DOHH2 (cell line): ENCODE data around the gene EHD4.

Experiments
- H3F3A ChIP-seq: fragments of 200-600 bp; sonication (generic), shearing (Covaris generic); 2 replicates; pipeline ENCODE4 v1.6.0; 2016; ENCODE audit warnings: antibody characterized with exemption, mild to moderate bottlenecking; ENCODE audit not compliant: control insufficient read depth, insufficient read depth
- H3K27ac ChIP-seq: fragments of 200-600 bp; sonication (generic); 2 replicates; pipeline ENCODE4 v1.5.1; 2014; ENCODE audit warnings: low read depth, mild to moderate bottlenecking, low read length, moderate library complexity
- H3K27me3 ChIP-seq: fragments of 200-600 bp; sonication (generic); 2 replicates; pipeline ENCODE4 v1.6.1; 2014; ENCODE audit warnings: mild to moderate bottlenecking, low read length, mixed read lengths; ENCODE audit not compliant: control insufficient read depth
- H3K36me3 ChIP-seq: fragments of 200-600 bp; sonication (generic); 2 replicates; pipeline ENCODE4 v1.6.1; 2014; ENCODE audit warnings: mild to moderate bottlenecking, low read length, moderate library complexity, mixed read lengths; ENCODE audit not compliant: control insufficient read depth
- H3K4me1 ChIP-seq: fragments of 200-600 bp; sonication (generic); 2 replicates; pipeline ENCODE4 v1.6.1; 2014; ENCODE audit warnings: mild to moderate bottlenecking, low read length, mixed read lengths; ENCODE audit not compliant: control insufficient read depth
- H3K4me2 ChIP-seq: fragments of 200-600 bp; sonication (generic); 2 replicates; pipeline ENCODE4 v1.6.0; 2014; ENCODE audit warnings: mild to moderate bottlenecking, low read length, moderate library complexity
- H3K4me3 ChIP-seq: fragments of 200-600 bp; sonication (generic); 2 replicates; pipeline ENCODE4 v1.5.1; 2014; ENCODE audit warnings: mild to moderate bottlenecking, low read length, mixed read lengths
- H3K79me2 ChIP-seq: fragments of 200-600 bp; sonication (generic); 2 replicates; pipeline ENCODE4 v1.6.1; 2014; ENCODE audit warnings: mild to moderate bottlenecking, low read length, mixed read lengths; ENCODE audit not compliant: control insufficient read depth
- H3K9me2 ChIP-seq: fragments of 200-600 bp; sonication (generic); replicated peaks from 2 replicates; pipeline ENCODE4 v1.6.1; 2014; ENCODE audit warnings: mild to moderate bottlenecking, low read length, mixed read lengths; ENCODE audit not compliant: control insufficient read depth
- H3K9me3 ChIP-seq: fragments of 200-600 bp; sonication (generic); 2 replicates; pipeline ENCODE4 v1.6.1; 2014; ENCODE audit warnings: antibody characterized with exemption, low read length, mixed read lengths; ENCODE audit not compliant: control insufficient read depth, insufficient read depth
- H4K20me1 ChIP-seq: fragments of 200-600 bp; sonication (generic); 2 replicates; pipeline ENCODE4 v1.6.0; 2014; ENCODE audit warnings: low read depth, mild to moderate bottlenecking, antibody characterized with exemption, low read length, moderate library complexity; ENCODE audit not compliant: control insufficient read depth, insufficient read depth
- CTCF ChIP-seq: fragments of 200-600 bp; sonication (generic); IDR thresholded peaks from one replicate; pipeline ENCODE4 v1.5.1; 2014; ENCODE audit warnings: antibody characterized with exemption, mild to moderate bottlenecking, low read depth, low read length; ENCODE audit not compliant: poor library complexity, severe bottlenecking
- EZH2phosphoT487 ChIP-seq: fragments of 200-600 bp; sonication (generic); IDR thresholded peaks from 2 replicates; pipeline ENCODE4 v1.6.1; 2017; ENCODE audit warnings: borderline replicate concordance, mild to moderate bottlenecking, antibody characterized with exemption, low read length, moderate library complexity, mixed read lengths

Gene EHD4

GRCh38 chr15:41934843-41935242 is 37.5 kb downstream of the EHD4 start:
- no peaks in the 10 kb centered on the region for H3K79me2 ChIP-seq
- peaks cover 33% of the 10 kb centered on the region for H3K4me1 ChIP-seq
- H3K4me3 ChIP-seq = peak overlapping the region; percentile 39
- no peaks in the 10 kb centered on the region for H3K27me3 ChIP-seq
- no peak overlapping the region for H3K27ac ChIP-seq
- H4K20me1 ChIP-seq = no peaks in the 10 kb centered on the region
- no peaks in the 10 kb centered on the region for H3K36me3 ChIP-seq
- peak overlapping the region; percentile 42 for H3K4me2 ChIP-seq
- no peaks in the 10 kb centered on the region for H3K9me2 ChIP-seq
- peaks cover 2% of the 10 kb centered on the region; the same call in 1 of the 2 replicates for H3F3A ChIP-seq
- TF ChIP-seq EZH2phosphoT487 = no peak
- TF ChIP-seq CTCF = no peak
- no peaks in the 10 kb centered on the region for H3K9me3 ChIP-seq

GRCh38 chr15:41933771-41934170 is 38.6 kb downstream of the EHD4 start:
- no peaks in the 10 kb centered on the region for H3K9me3 ChIP-seq
- no peak for TF ChIP-seq EZH2phosphoT487
- TF ChIP-seq CTCF = no peak
- H3K27me3 ChIP-seq = no peaks in the 10 kb centered on the region
- H4K20me1 ChIP-seq = no peaks in the 10 kb centered on the region
- H3K79me2 ChIP-seq = no peaks in the 10 kb centered on the region
- no peak overlapping the region for H3K27ac ChIP-seq
- H3F3A ChIP-seq = peaks cover 6% of the 10 kb centered on the region; the same call in 1 of the 2 replicates
- peaks cover 42% of the 10 kb centered on the region for H3K4me1 ChIP-seq
- H3K4me3 ChIP-seq = no peak overlapping the region
- H3K4me2 ChIP-seq = no peak overlapping the region
- no peaks in the 10 kb centered on the region for H3K9me2 ChIP-seq
- H3K36me3 ChIP-seq = no peaks in the 10 kb centered on the region

- peaks cover 47% of the 10 kb centered on the region for H3K4me1 ChIP-seq
- no peak overlapping the region for H3K4me2 ChIP-seq
- TF ChIP-seq CTCF (no peak), EZH2phosphoT487 (no peak)
- H3K9me3 ChIP-seq = no peaks in the 10 kb centered on the region
- H4K20me1 ChIP-seq = no peaks in the 10 kb centered on the region
- H3K36me3 ChIP-seq = no peaks in the 10 kb centered on the region
- H3K4me3 ChIP-seq = no peak overlapping the region
- H3K9me2 ChIP-seq = no peaks in the 10 kb centered on the region
- no peaks in the 10 kb centered on the region for H3K79me2 ChIP-seq
- H3K27me3 ChIP-seq = no peaks in the 10 kb centered on the region
- no peak overlapping the region for H3K27ac ChIP-seq
- H3F3A ChIP-seq = peaks cover 6% of the 10 kb centered on the region; the same call in 1 of the 2 replicates
Measured at GRCh38 chr15:41933326-41933725, 39.0 kb downstream of the EHD4 start.
